Tibial nerve (tissue), 4 donors: ENCODE measurements around the gene HYCC2. TPM values are rescaled to one million over a fixed set of nuclear protein-coding genes. Genes with fewer than 3 reads are reported as not detected.

ENCODE experiments used
- DNase-seq, 2 donors: peaks; one replicate each; pipeline ENCODE4 v3.0.0-alpha.2; 2019; ENCODE audit warnings: low spot score in 2 of 2
- H3K27ac ChIP-seq, 4 donors: fragments of 200-600 bp; sonication (generic) in 3 of 4; one replicate each; pipeline ENCODE4 v1.5.1; 2017 to 2019; ENCODE audit warnings: mild to moderate bottlenecking in 1 of 4
- H3K27me3 ChIP-seq, 2 donors: fragments of 200-600 bp; sonication (generic) in 1 of 2; one replicate each; pipeline versions ENCODE4 v1.5.1 to v1.6.0; 2017 to 2019
- H3K36me3 ChIP-seq, 3 donors: fragments of 200-600 bp; sonication (generic); one replicate each; pipeline ENCODE4 v1.5.1; 2018 to 2019
- H3K4me1 ChIP-seq, 4 donors: fragments of 200-600 bp; sonication (generic) in 3 of 4; one replicate each; pipeline ENCODE4 v1.5.1; 2017 to 2019
- H3K4me3 ChIP-seq, 4 donors: fragments of 200-600 bp; sonication (generic) in 3 of 4; one replicate each; pipeline ENCODE4 v1.5.1; 2017 to 2019; ENCODE audit warnings: mild to moderate bottlenecking in 1 of 4, moderate library complexity in 1 of 4
- H3K9me3 ChIP-seq, 4 donors: fragments of 200-600 bp; sonication (generic) in 3 of 4; one replicate each; pipeline ENCODE4 v1.5.1; 2017 to 2019
- CTCF ChIP-seq, 5 experiments: fragments of 200-600 bp in 3 of 5; fragments of 450-650 bp in 2 of 5; sonication (generic) in 3 of 5; IDR thresholded peaks; one replicate each; pipeline ENCODE4 v1.5.1; 2016 to 2019; ENCODE audit warnings: antibody characterized with exemption in 5 of 5, mild to moderate bottlenecking in 3 of 5, moderate library complexity in 2 of 5
- EP300 ChIP-seq, 2 donors: sonication (generic); formaldehyde crosslinking; IDR thresholded peaks; one replicate each; pipeline ENCODE4 v1.6.1; 2017; ENCODE audit warnings: antibody characterized with exemption in 2 of 2, mild to moderate bottlenecking in 1 of 2
- POLR2A ChIP-seq, 2 donors: fragments of 450-650 bp; IDR thresholded peaks; one replicate each; pipeline ENCODE4 v1.6.1; 2017; ENCODE audit warnings: antibody characterized with exemption in 2 of 2, mild to moderate bottlenecking in 2 of 2, moderate library complexity in 2 of 2
- WGBS, 2 donors: methylation state at CpG; one replicate each; pipeline ENCODE4 v1.1.5; 2018; 5-methylcytosine and 5-hydroxymethylcytosine counted together
- total RNA-seq, 4 donors: library from RNA; depleted of rRNA; stranded (reverse); fragments of >200 nt; gene quantifications; one replicate each; pipeline ENCODE4 v1.1.0, GENCODE V29; 2016

HYCC2 gene
- total RNA-seq, 4 donors from 2014 or later, result 17.3 to 27.9 (median 18.6) TPM

- Histone ChIP-seq H3K4me3 (no peak overlapping the region), H3K9me3 (no peaks in the 10 kb centered on the region), H3K27ac (no peak overlapping the region), H3K27me3 (no peaks in the 10 kb centered on the region), H3K4me1 (no peaks in the 10 kb centered on the region), H3K36me3 (peaks cover 0 to 23% (median 0%) of the 10 kb centered on the region in 3 donors)
- no peak for DNase-seq
- no peak for TF ChIP-seq CTCF (IDR thresholded peaks at IDR 0.05)
- TF ChIP-seq POLR2A (IDR thresholded peaks at IDR 0.05), result no peak
- no peak for TF ChIP-seq EP300 (IDR thresholded peaks at IDR 0.05)
- 92 to 100% methylated on average over 1 of the region's 1 CpG for WGBS, 2 donors
Observed at GRCh38 chr2:201105759-201106158, 34.3 kb upstream of the HYCC2 start.

GRCh38 chr2:201100497-201100896 lies 29.0 kb upstream of the HYCC2 start:
- 97 to 98% methylated on average over 3 of the region's 3 CpGs for WGBS, 2 donors
- Histone ChIP-seq H3K27me3 (no peaks in the 10 kb centered on the region), H3K9me3 (no peaks in the 10 kb centered on the region), H3K36me3 (peaks cover 0 to 12% (median 0%) of the 10 kb centered on the region in 3 donors), H3K4me1 (no peaks in the 10 kb centered on the region), H3K4me3 (no peak overlapping the region), H3K27ac (no peak overlapping the region)
- no peak for DNase-seq
- TF ChIP-seq CTCF (IDR thresholded peaks at IDR 0.05) (no peak), EP300 (IDR thresholded peaks at IDR 0.05) (no peak), POLR2A (IDR thresholded peaks at IDR 0.05) (no peak)

GRCh38 chr2:201093573-201093972 lies 22.1 kb upstream of the HYCC2 start:
- no peaks in the 10 kb centered on the region for H3K27me3 ChIP-seq
- H3K4me3 ChIP-seq, result no peak overlapping the region
- H3K36me3 ChIP-seq, result peaks cover 0 to 27% (median 0%) of the 10 kb centered on the region in 3 donors
- no peaks in the 10 kb centered on the region for H3K4me1 ChIP-seq
- TF ChIP-seq POLR2A (IDR thresholded peaks at IDR 0.05), result no peak
- peak in 1 of 2 donors; percentile 44 for TF ChIP-seq EP300 (IDR thresholded peaks at IDR 0.05)
- H3K27ac ChIP-seq, result no peak overlapping the region
- WGBS, 2 donors, result 97 to 98% methylated on average over 5 of the region's 5 CpGs
- H3K9me3 ChIP-seq, result no peaks in the 10 kb centered on the region
- no peak for DNase-seq

- no peak for DNase-seq
- Histone ChIP-seq H3K27me3 (no peaks in the 10 kb centered on the region), H3K36me3 (peaks cover 0 to 57% (median 4%) of the 10 kb centered on the region in 3 donors), H3K4me3 (no peak overlapping the region), H3K4me1 (no peaks in the 10 kb centered on the region), H3K27ac (no peak overlapping the region), H3K9me3 (no peaks in the 10 kb centered on the region)
- no peak for TF ChIP-seq EP300 (IDR thresholded peaks at IDR 0.05)
- no peak for TF ChIP-seq CTCF (IDR thresholded peaks at IDR 0.05)
- TF ChIP-seq POLR2A (IDR thresholded peaks at IDR 0.05), result no peak
- WGBS, 2 donors, result 86 to 93% methylated on average over 4 of the region's 4 CpGs
Observed at GRCh38 chr2:201090574-201090973, 19.1 kb upstream of the HYCC2 start.

- no peaks in the 10 kb centered on the region for H3K27me3 ChIP-seq
- peaks cover 2 to 95% (median 8%) of the 10 kb centered on the region in 3 donors for H3K36me3 ChIP-seq
- no peaks in the 10 kb centered on the region for H3K9me3 ChIP-seq
- DNase-seq, result no peak
- TF ChIP-seq CTCF (IDR thresholded peaks at IDR 0.05) (no peak), POLR2A (IDR thresholded peaks at IDR 0.05) (no peak), EP300 (IDR thresholded peaks at IDR 0.05) (no peak)
- H3K4me1 ChIP-seq, result no peaks in the 10 kb centered on the region
- no peak overlapping the region for H3K4me3 ChIP-seq
- no peak overlapping the region for H3K27ac ChIP-seq
- WGBS, 2 donors, result 79 to 84% methylated on average over 2 of the region's 2 CpGs
Observed at GRCh38 chr2:201084863-201085262, 13.4 kb upstream of the HYCC2 start.

- WGBS, 2 donors, result 82 to 84% methylated on average over 7 of the region's 7 CpGs
Observed at GRCh38 chr2:201074996-201075395, 3.5 kb upstream of the HYCC2 start.

More at GRCh38 chr2:201074996-201075395, 3.5 kb upstream of the HYCC2 start:
- Histone ChIP-seq H3K36me3 (peaks cover 0 to 13% (median 0%) of the 10 kb centered on the region in 3 donors), H3K4me1 (peaks cover 5 to 50% (median 18%) of the 10 kb centered on the region in 4 donors), H3K27ac (no peak overlapping the region), H3K27me3 (no peaks in the 10 kb centered on the region), H3K4me3 (no peak overlapping the region), H3K9me3 (no peaks in the 10 kb centered on the region)
- DNase-seq, result no peak
- TF ChIP-seq EP300 (IDR thresholded peaks at IDR 0.05), result no peak
- TF ChIP-seq POLR2A (IDR thresholded peaks at IDR 0.05), result no peak
- TF ChIP-seq CTCF (IDR thresholded peaks at IDR 0.05), result no peak
